Spleen (tissue), 11 donors: ENCODE measurements around the gene BTBD16. TPM values are rescaled to one million over a fixed set of nuclear protein-coding genes. Genes with fewer than 3 reads are reported as not detected.
A peak's percentile ranks its signal among the peaks of the same experiment; 100 is the strongest.

Experiments used
- DNase-seq: peaks from one replicate; pipeline ENCODE4 v3.0.0-alpha.2; 2020
- H3K27ac ChIP-seq, 8 donors: fragments of 200-600 bp; sonication (generic) in 7 of 8; 1 replicate in 4 of 8; 2 replicates in 4 of 8; pipeline versions ENCODE4 v1.5.0 to v1.8.0; 2016 to 2021; ENCODE audit warnings: inconsistent platforms in 4 of 8, mild to moderate bottlenecking in 4 of 8, moderate library complexity in 1 of 8
- H3K27me3 ChIP-seq, 7 donors: fragments of 200-600 bp; sonication (generic) in 6 of 7; replicated peaks in 1 of 7; 1 replicate in 4 of 7; 2 replicates in 3 of 7; pipeline versions ENCODE4 v1.5.0 to v1.8.0; 2016 to 2021; ENCODE audit warnings: inconsistent platforms in 3 of 7, mild to moderate bottlenecking in 1 of 7
- H3K36me3 ChIP-seq, 6 donors: fragments of 200-600 bp; sonication (generic) in 5 of 6; 1 replicate in 4 of 6; 2 replicates in 2 of 6; pipeline versions ENCODE4 v1.5.0 to v1.8.0; 2016 to 2021; ENCODE audit warnings: inconsistent platforms in 2 of 6
- H3K4me1 ChIP-seq, 6 donors: fragments of 200-600 bp; sonication (generic) in 5 of 6; 1 replicate in 3 of 6; 2 replicates in 3 of 6; pipeline versions ENCODE4 v1.5.0 to v1.8.0; 2016 to 2021; ENCODE audit warnings: inconsistent platforms in 3 of 6
- H3K4me3 ChIP-seq, 8 donors: fragments of 200-600 bp; sonication (generic) in 7 of 8; 1 replicate in 4 of 8; 2 replicates in 4 of 8; pipeline versions ENCODE4 v1.5.0 to v1.8.0; 2016 to 2021; ENCODE audit warnings: inconsistent platforms in 4 of 8, mild to moderate bottlenecking in 4 of 8, moderate library complexity in 2 of 8
- H3K9me3 ChIP-seq, 8 donors: fragments of 200-600 bp; sonication (generic) in 7 of 8; 1 replicate in 4 of 8; 2 replicates in 4 of 8; pipeline versions ENCODE4 v1.5.0 to v1.8.0; 2016 to 2021; ENCODE audit warnings: inconsistent platforms in 4 of 8
- POLR2A ChIP-seq, 3 donors: fragments of 450-650 bp; IDR thresholded peaks; one replicate each; pipeline ENCODE4 v1.5.1; 2017; ENCODE audit warnings: antibody characterized with exemption in 3 of 3, mild to moderate bottlenecking in 1 of 3
- POLR2AphosphoS5 ChIP-seq, 3 donors: sonication (generic); formaldehyde crosslinking; IDR thresholded peaks; one replicate each; pipeline ENCODE4 v1.5.1; 2017; ENCODE audit warnings: antibody characterized with exemption in 3 of 3
- WGBS, 5 donors: extraction: QIAGEN DNeasy Blood & Tissue Kit in 3 of 5; methylation state at CpG; one replicate each; pipeline versions ENCODE4 v1.1.5 to v1.1.7; 2013 to 2018; 5-methylcytosine and 5-hydroxymethylcytosine counted together
- intact Hi-C: fragments of 100-400 bp; cut with DNase I; formaldehyde crosslinking; loops from one replicate; pipeline ENCODE4 v1.15.0; 2023; ENCODE audit warnings: low total_unique reads
- polyA plus RNA-seq, 3 donors: library from polyadenylated mRNA; stranded (reverse); fragments of 200-250 nt; gene quantifications; one replicate each; pipeline ENCODE4 v1.2.1, GENCODE V29; 2013
- total RNA-seq, 7 donors: library from RNA; depleted of rRNA in 3 of 7; stranded (reverse); fragments of >200 nt in 3 of 7; fragmentation: NEBNext Ultra II Directional in 4 of 7; extraction: Animal tissue kit (Norgen Biotek cat#: 25700) in 4 of 7; gene quantifications; one replicate each; pipeline versions ENCODE4 v1.1.0 to v1.2.1, GENCODE V29; 2016 to 2021
- TF ChIP-seq, protein P1 (sequence below), 11 experiments: fragments of 200-600 bp in 7 of 11; fragments of 450-650 bp in 4 of 11; sonication (generic) in 4 of 11; IDR thresholded peaks in 8 of 11; conservative IDR thresholded peaks in 3 of 11; 1 replicate in 7 of 11; 2 replicates in 4 of 11; pipeline versions ENCODE4 v1.4.0 to v1.8.0; 2016 to 2021; ENCODE audit warnings: antibody characterized with exemption in 11 of 11, inconsistent platforms in 4 of 11, mild to moderate bottlenecking in 1 of 11
- donor health status: healthy with polysubstance abuse.
- donor health status: DM: no; HTN: no; CAD: no; lungs with moderate emphysema.
- donor health status: DM: no; HTN: no; CAD: no.
- donor health status: Bipolar disorder and iron deficiency.
- donor health status: healthy.
- donor health status: DM: no; HTN: no; CAD: no.
- donor health status: DM: yes; HTN: yes; CAD: no.

BTBD16 gene
- total and polyA plus RNA-seq, 10 donors: 0.04 to 0.10 TPM; not detected in 8

DNA sequence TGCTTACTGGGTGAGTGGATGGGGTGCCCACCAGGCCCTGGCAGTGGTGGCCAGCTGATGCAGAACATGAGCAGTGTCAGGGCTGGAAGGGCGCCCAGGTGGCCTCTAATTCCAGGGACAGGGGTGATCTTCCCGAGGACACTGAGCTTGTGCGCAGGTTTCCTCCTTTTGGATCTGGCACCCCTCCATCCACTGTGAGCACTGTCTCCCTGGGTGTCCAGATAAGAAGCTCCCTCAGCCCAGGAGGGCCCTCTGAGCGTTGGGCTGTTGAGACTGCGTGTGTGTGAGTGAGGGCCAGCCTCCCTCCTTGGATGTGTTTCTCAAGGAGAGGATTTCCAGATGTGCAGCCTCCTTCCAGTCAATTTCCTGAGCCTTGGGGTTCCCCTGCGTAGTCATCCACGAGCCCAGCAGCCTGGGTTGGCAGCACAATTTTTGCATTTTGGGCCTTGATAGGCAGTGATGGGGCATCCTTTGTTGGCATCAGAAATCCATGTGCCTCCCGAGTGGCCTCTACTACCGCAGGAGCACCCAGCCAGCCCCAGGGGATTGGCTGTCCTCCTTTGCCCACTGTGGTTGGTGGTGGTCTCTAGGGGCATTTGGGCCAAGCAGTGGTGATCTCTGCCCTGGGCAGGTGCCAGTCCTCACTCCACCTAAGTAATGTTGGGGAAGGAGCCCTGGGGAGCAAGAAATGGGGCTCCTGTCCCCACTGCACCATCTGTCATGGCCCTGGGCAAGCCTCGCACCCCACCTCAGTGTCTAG is 20.9 kb upstream of the BTBD16 start:
- intact Hi-C loops: no loop called here
- 72 to 96% (median 88%) methylated on average over 6 to 10 of the region's 10 CpGs for WGBS, 5 donors
- Histone ChIP-seq H3K4me1 (no peaks in the 10 kb centered on the region), H3K27me3 (no peaks in the 10 kb centered on the region), H3K4me3 (no peak overlapping the region), H3K36me3 (peaks cover 0 to 24% (median 0%) of the 10 kb centered on the region in 6 donors), H3K27ac (no peak overlapping the region), H3K9me3 (no peaks in the 10 kb centered on the region)
- DNase-seq: peak; percentile 62
- TF ChIP-seq POLR2A (IDR thresholded peaks at IDR 0.05): no peak
- no peak for TF ChIP-seq POLR2AphosphoS5 (IDR thresholded peaks at IDR 0.05)
- TF ChIP-seq, protein P1, sequence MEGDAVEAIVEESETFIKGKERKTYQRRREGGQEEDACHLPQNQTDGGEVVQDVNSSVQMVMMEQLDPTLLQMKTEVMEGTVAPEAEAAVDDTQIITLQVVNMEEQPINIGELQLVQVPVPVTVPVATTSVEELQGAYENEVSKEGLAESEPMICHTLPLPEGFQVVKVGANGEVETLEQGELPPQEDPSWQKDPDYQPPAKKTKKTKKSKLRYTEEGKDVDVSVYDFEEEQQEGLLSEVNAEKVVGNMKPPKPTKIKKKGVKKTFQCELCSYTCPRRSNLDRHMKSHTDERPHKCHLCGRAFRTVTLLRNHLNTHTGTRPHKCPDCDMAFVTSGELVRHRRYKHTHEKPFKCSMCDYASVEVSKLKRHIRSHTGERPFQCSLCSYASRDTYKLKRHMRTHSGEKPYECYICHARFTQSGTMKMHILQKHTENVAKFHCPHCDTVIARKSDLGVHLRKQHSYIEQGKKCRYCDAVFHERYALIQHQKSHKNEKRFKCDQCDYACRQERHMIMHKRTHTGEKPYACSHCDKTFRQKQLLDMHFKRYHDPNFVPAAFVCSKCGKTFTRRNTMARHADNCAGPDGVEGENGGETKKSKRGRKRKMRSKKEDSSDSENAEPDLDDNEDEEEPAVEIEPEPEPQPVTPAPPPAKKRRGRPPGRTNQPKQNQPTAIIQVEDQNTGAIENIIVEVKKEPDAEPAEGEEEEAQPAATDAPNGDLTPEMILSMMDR (IDR thresholded peaks at IDR 0.05 in 8 of 11, conservative IDR thresholded peaks at IDR 0.05 in 3 of 11): no peak

DNA sequence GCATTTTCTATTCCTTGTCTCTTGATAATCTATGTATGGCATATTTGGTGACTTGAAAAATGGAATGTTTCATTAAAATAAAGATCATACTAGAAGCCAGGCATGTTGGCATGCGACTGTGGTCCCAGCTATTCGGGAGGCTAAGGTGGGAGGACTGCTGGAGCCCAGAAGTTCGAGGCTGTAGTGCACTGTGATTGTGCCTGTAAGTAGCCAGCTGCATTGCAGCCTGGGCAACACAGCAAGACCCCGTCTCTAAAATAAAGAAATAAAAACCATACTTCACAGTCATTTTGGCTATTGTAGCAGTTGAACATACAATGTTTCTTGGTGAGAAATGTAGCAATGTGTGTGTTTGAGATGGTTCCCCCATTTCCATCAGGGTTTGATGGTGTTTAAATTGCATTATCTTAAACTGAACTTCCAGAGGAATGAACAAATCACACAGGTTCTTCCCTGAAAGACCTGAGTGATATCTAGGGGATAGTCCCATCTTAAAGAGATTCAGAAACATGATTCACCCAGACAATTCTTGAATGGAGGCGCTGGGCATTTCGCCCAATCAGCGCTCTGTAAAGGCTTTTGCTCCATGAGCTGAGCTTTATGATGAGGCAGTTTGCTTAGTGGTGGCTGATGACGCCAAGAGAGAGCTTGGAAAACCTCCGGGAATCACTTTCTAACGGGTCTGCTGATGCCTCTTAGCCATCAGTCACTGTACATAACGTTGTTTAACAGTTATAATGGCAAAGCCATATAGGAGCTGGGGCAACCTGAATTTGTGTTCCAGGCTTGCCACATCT is 19.4 kb upstream of the BTBD16 start:
- Histone ChIP-seq H3K4me3 (no peak overlapping the region), H3K36me3 (peaks cover 0 to 24% (median 0%) of the 10 kb centered on the region in 6 donors), H3K27ac (no peak overlapping the region), H3K27me3 (no peaks in the 10 kb centered on the region), H3K4me1 (no peaks in the 10 kb centered on the region), H3K9me3 (no peaks in the 10 kb centered on the region)
- TF ChIP-seq, protein P1 (IDR thresholded peaks at IDR 0.05 in 8 of 11, conservative IDR thresholded peaks at IDR 0.05 in 3 of 11): no peak
- TF ChIP-seq POLR2A (IDR thresholded peaks at IDR 0.05) (no peak), POLR2AphosphoS5 (IDR thresholded peaks at IDR 0.05) (no peak)
- WGBS, 5 donors: 81 to 93% (median 87%) methylated on average over 11 of the region's 11 CpGs
- intact Hi-C loops: no loop called here
- peak; percentile 21 for DNase-seq

DNA sequence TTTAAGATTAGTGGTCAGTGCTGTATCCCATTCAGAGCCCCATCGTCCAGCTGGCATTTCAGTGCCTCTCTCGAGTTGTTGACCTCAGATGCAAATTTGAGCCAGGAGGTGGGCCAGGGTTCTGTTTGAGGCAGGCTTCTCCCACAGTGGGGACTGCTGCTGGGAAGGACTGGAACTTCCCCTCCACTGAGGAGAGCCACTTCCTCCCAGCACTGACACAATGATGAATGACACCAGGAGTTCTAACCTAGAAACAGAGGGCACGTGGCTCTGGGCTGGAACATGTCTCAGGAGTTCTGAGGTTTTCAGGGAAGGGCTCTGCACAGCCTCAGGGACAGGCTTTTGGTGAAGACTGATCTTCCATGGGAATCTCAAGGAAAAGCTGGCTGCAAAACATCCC is 18.3 kb upstream of the BTBD16 start:
- Histone ChIP-seq H3K27me3 (no peaks in the 10 kb centered on the region), H3K9me3 (no peaks in the 10 kb centered on the region), H3K36me3 (peaks cover 0 to 24% (median 0%) of the 10 kb centered on the region in 6 donors), H3K4me3 (no peak overlapping the region), H3K4me1 (no peaks in the 10 kb centered on the region), H3K27ac (no peak overlapping the region)
- WGBS, 5 donors: 12 to 45% (median 21%) methylated on average over 3 of the region's 3 CpGs
- peak; percentile 22 for DNase-seq
- intact Hi-C loops: no loop called here
- TF ChIP-seq POLR2A (IDR thresholded peaks at IDR 0.05) (no peak), POLR2AphosphoS5 (IDR thresholded peaks at IDR 0.05) (no peak)
- TF ChIP-seq, protein P1 (IDR thresholded peaks at IDR 0.05 in 8 of 11, conservative IDR thresholded peaks at IDR 0.05 in 3 of 11): no peak

DNA sequence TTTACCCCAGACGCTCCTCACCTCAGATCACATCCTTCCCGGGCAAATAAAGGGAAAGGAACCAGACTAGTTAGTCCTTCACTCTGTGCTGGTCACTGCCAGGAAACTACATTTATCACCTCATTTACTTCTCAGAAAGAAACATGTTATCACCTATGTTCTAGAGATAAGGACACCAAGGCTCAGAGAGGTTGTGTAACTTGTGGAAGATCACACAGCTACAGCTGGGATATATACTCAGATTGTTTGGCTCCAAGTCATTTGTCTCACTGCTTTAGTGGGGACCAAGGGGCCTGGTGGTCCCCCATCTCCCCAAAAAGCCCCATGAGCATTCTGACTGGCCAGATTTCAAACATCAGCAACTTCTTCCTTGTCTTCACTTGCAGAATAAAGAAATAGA is 17.5 kb upstream of the BTBD16 start:
- H3K36me3 ChIP-seq: peaks cover 0 to 24% (median 0%) of the 10 kb centered on the region in 6 donors
- WGBS, 5 donors: 81 to 91% (median 89%) methylated on average over 2 of the region's 2 CpGs
- intact Hi-C loops: no loop called here

More for the DNA sequence above, 17.5 kb upstream of the BTBD16 start:
- no peaks in the 10 kb centered on the region for H3K27me3 ChIP-seq
- no peaks in the 10 kb centered on the region for H3K9me3 ChIP-seq
- H3K4me3 ChIP-seq: no peak overlapping the region
- peak; percentile 14 for DNase-seq
- no peaks in the 10 kb centered on the region for H3K4me1 ChIP-seq
- TF ChIP-seq, protein P1 (IDR thresholded peaks at IDR 0.05 in 8 of 11, conservative IDR thresholded peaks at IDR 0.05 in 3 of 11): no peak
- TF ChIP-seq POLR2AphosphoS5 (IDR thresholded peaks at IDR 0.05) (no peak), POLR2A (IDR thresholded peaks at IDR 0.05) (no peak)
- no peak overlapping the region for H3K27ac ChIP-seq
